Liver (tissue), 3 donors: ENCODE results near the gene RPH3AL.

Experiments used
- GABPA ChIP-seq, 2 donors: IDR thresholded peaks in 1 of 2; conservative IDR thresholded peaks in 1 of 2; 2 replicates each; pipeline ENCODE4 v1.6.1; 2016; ENCODE audit warnings: antibody characterized with exemption in 2 of 2, mild to moderate bottlenecking in 1 of 2, moderate library complexity in 1 of 2
- TF ChIP-seq, protein P1 (sequence below): fragments of 150-350 bp; IDR thresholded peaks from 2 replicates; pipeline ENCODE4 v1.5.1; 2017; ENCODE audit warnings: improper control_type of control experiment, low read depth, low read length; ENCODE audit not compliant: missing input control
- TF ChIP-seq, protein P2 (sequence below): IDR thresholded peaks from 2 replicates; pipeline ENCODE4 v1.6.1; 2016; ENCODE audit warnings: antibody characterized with exemption
- donor health status: healthy.
- donor health status: healthy.

DNA sequence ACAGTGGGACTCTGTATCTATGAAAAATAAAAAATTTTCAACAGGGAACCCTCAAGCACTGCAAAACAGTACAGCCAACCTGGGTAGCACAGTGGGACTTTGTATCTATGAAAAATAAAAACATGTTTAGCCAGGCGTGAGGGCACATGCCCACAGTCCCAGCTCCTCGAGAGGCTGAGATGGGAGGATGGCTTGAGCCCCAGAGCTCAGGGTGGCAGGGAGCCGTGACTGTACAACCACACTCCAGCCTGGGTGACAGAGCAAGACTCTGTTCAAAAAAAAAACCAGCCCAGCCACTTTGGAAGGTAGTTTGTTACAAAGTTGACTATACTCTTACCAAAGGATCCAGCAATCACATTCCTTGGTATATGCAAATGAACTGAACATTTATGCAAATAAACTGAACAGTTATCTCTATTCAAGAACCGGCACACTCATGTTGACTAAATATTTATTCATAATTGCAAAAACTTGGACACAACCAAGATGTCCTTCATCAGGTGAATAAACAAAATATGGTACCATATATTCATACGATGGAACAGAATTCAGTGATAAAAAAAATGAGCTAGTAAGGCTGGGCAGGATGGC is 5.2 kb downstream of the RPH3AL start:
- TF ChIP-seq, protein P1, sequence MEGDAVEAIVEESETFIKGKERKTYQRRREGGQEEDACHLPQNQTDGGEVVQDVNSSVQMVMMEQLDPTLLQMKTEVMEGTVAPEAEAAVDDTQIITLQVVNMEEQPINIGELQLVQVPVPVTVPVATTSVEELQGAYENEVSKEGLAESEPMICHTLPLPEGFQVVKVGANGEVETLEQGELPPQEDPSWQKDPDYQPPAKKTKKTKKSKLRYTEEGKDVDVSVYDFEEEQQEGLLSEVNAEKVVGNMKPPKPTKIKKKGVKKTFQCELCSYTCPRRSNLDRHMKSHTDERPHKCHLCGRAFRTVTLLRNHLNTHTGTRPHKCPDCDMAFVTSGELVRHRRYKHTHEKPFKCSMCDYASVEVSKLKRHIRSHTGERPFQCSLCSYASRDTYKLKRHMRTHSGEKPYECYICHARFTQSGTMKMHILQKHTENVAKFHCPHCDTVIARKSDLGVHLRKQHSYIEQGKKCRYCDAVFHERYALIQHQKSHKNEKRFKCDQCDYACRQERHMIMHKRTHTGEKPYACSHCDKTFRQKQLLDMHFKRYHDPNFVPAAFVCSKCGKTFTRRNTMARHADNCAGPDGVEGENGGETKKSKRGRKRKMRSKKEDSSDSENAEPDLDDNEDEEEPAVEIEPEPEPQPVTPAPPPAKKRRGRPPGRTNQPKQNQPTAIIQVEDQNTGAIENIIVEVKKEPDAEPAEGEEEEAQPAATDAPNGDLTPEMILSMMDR, result no peak
- TF ChIP-seq, protein P2, sequence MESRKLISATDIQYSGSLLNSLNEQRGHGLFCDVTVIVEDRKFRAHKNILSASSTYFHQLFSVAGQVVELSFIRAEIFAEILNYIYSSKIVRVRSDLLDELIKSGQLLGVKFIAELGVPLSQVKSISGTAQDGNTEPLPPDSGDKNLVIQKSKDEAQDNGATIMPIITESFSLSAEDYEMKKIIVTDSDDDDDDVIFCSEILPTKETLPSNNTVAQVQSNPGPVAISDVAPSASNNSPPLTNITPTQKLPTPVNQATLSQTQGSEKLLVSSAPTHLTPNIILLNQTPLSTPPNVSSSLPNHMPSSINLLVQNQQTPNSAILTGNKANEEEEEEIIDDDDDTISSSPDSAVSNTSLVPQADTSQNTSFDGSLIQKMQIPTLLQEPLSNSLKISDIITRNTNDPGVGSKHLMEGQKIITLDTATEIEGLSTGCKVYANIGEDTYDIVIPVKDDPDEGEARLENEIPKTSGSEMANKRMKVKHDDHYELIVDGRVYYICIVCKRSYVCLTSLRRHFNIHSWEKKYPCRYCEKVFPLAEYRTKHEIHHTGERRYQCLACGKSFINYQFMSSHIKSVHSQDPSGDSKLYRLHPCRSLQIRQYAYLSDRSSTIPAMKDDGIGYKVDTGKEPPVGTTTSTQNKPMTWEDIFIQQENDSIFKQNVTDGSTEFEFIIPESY, result no peak
- no peak for TF ChIP-seq GABPA (IDR thresholded peaks at IDR 0.05 in 1 of 2, conservative IDR thresholded peaks at IDR 0.05 in 1 of 2)
